HG03521 (cell line): Measurements from ENCODE around the gene CEP112.

Experiments used
- ATAC-seq: cut with Tn5 transposase; IDR thresholded peaks from one replicate; pipeline ENCODE4 v1.9.1; 2021; ENCODE audit warnings: mild to moderate bottlenecking, moderate library complexity; ENCODE audit not compliant: unreplicated experiment

The CEP112 gene

GRCh38 chr17:65618516-65618915 is 573.4 kb downstream of the CEP112 start:
- ATAC-seq, result no peak

- ATAC-seq, result no peak
Measured at GRCh38 chr17:65617496-65617895, 574.4 kb downstream of the CEP112 start.

- ATAC-seq, result no peak
Measured at GRCh38 chr17:65609749-65610148, 582.2 kb downstream of the CEP112 start.

GRCh38 chr17:65609286-65609685 is 582.6 kb downstream of the CEP112 start:
- no peak for ATAC-seq

GRCh38 chr17:65604070-65604469 is 587.9 kb downstream of the CEP112 start:
- ATAC-seq, result no peak

- ATAC-seq, result no peak
Measured at GRCh38 chr17:65601881-65602280, 590.1 kb downstream of the CEP112 start.

- ATAC-seq, result no peak
Measured at GRCh38 chr17:65601145-65601544, 590.8 kb downstream of the CEP112 start.

GRCh38 chr17:65600518-65600917 is 591.4 kb downstream of the CEP112 start:
- ATAC-seq, result no peak

- ATAC-seq, result no peak
Measured at GRCh38 chr17:65599650-65600049, 592.3 kb downstream of the CEP112 start.

- ATAC-seq, result no peak
Measured at GRCh38 chr17:65598746-65599145, 593.2 kb downstream of the CEP112 start.

- ATAC-seq, result no peak
Measured at GRCh38 chr17:65595071-65595656, 596.8 kb downstream of the CEP112 start.

GRCh38 chr17:65593855-65594845 is 597.8 kb downstream of the CEP112 start:
- ATAC-seq, result no peak

- no peak for ATAC-seq
Measured at GRCh38 chr17:65593092-65593854, 598.7 kb downstream of the CEP112 start.

- ATAC-seq, result no peak
Measured at GRCh38 chr17:65592125-65592965, 599.6 kb downstream of the CEP112 start.

- ATAC-seq, result no peak
Measured at GRCh38 chr17:65589321-65589720, 602.6 kb downstream of the CEP112 start.

- ATAC-seq, result no peak
Measured at GRCh38 chr17:65588181-65588808, 603.6 kb downstream of the CEP112 start.

- no peak for ATAC-seq
Measured at GRCh38 chr17:65587534-65588180, 604.3 kb downstream of the CEP112 start.

- ATAC-seq, result no peak
Measured at GRCh38 chr17:65586899-65587298, 605.0 kb downstream of the CEP112 start.
